Caco-2 (cell line): ENCODE data around the gene OR10K2. TPM values are rescaled to one million over a fixed set of nuclear protein-coding genes. Genes with fewer than 3 reads are reported as not detected.

ENCODE experiments used
- BruUV-seq: library from RNA; stranded (reverse); fragments of 400-500 nt; replicated peaks from 2 replicates; lab custom pipeline; 2021; lab: Mats Ljungman, UMichigan
- CTCF ChIA-PET: fragments of 300-600 bp; sonication (Branson Sonifier 250); formaldehyde crosslinking; loops from one replicate; lab custom pipeline; 2022; ENCODE audit warnings: antibody characterized with exemption; lab: Charles Lee
- POLR2A ChIA-PET: fragments of 300-600 bp; sonication (Branson Sonifier 250); formaldehyde crosslinking; loops from one replicate; lab custom pipeline; 2022; ENCODE audit warnings: antibody characterized with exemption; lab: Charles Lee
- DNase-seq, 2 experiments: peaks; one replicate each; pipeline versions ENCODE4 v3.0.0 to v3.0.0-alpha.2; 2020 to 2022
- H3K27me3 ChIP-seq: replicated peaks from 2 replicates; pipeline ENCODE4 v1.6.0; 2011; ENCODE audit warnings: low read length; ENCODE audit not compliant: control insufficient read depth, insufficient read depth
- H3K36me3 ChIP-seq: 2 replicates; pipeline ENCODE4 v1.5.1; 2011; ENCODE audit warnings: low read length; ENCODE audit not compliant: control insufficient read depth, insufficient read depth
- H3K4me1 ChIP-seq: fragments of 250-450 bp; sonication (Bioruptor Pico); 2 replicates; pipeline ENCODE4 v1.5.1; 2020; ENCODE audit warnings: mild to moderate bottlenecking
- H3K4me3 ChIP-seq: 2 replicates; pipeline ENCODE4 v1.5.1; 2011; ENCODE audit warnings: low read depth, mild to moderate bottlenecking, control low read depth, low read length
- H3K9me3 ChIP-seq: fragments of 250-450 bp; sonication (Bioruptor Pico); 2 replicates; pipeline ENCODE4 v1.5.1; 2020; ENCODE audit warnings: mild to moderate bottlenecking, moderate library complexity
- H3K27ac Mint-ChIP-seq: one replicate; pipeline ENCODE4 v1.8.0; 2022; ENCODE audit warnings: mixed read lengths; ENCODE audit not compliant: unreplicated experiment
- H3K27me3 Mint-ChIP-seq: one replicate; pipeline ENCODE4 v1.8.0; 2022; ENCODE audit warnings: mixed read lengths; ENCODE audit not compliant: insufficient read depth, unreplicated experiment
- H3K36me3 Mint-ChIP-seq: one replicate; pipeline ENCODE4 v1.8.0; 2022; ENCODE audit warnings: mild to moderate bottlenecking, mixed read lengths; ENCODE audit not compliant: insufficient read depth, unreplicated experiment
- H3K4me1 Mint-ChIP-seq: one replicate; pipeline ENCODE4 v1.8.0; 2022; ENCODE audit warnings: low read depth, mixed read lengths; ENCODE audit not compliant: unreplicated experiment
- H3K4me3 Mint-ChIP-seq: one replicate; pipeline ENCODE4 v1.8.0; 2022; ENCODE audit warnings: mild to moderate bottlenecking, moderate library complexity, mixed read lengths; ENCODE audit not compliant: unreplicated experiment
- H3K9me3 Mint-ChIP-seq: one replicate; pipeline ENCODE4 v1.8.0; 2022; ENCODE audit warnings: mixed read lengths; ENCODE audit not compliant: unreplicated experiment
- CTCF ChIP-seq, 2 experiments: fragments of 200-600 bp in 1 of 2; IDR thresholded peaks; 1 replicate in 1 of 2; 2 replicates in 1 of 2; pipeline versions ENCODE4 v1.5.1 to v1.8.0; 2011 to 2022; ENCODE audit warnings: antibody characterized with exemption in 1 of 2, control low read depth in 1 of 2, inconsistent platforms in 1 of 2, low read depth in 1 of 2, low read length in 1 of 2, mild to moderate bottlenecking in 1 of 2, moderate library complexity in 1 of 2; ENCODE audit not compliant: insufficient read depth in 1 of 2, severe bottlenecking in 1 of 2, unreplicated experiment in 1 of 2
- intact Hi-C: fragments of 100-400 bp; cut with micrococcal nuclease; formaldehyde crosslinking; loops from one replicate; pipeline ENCODE4 v1.10.0; 2022; ENCODE audit not compliant: unreplicated experiment
- total RNA-seq: library from RNA; stranded (reverse); gene quantifications from 2 replicates; pipeline ENCODE4 v1.2.3, GENCODE V29; 2022

The OR10K2 gene
- total RNA-seq, 1 experiment from 2014 or later = not detected

- Histone ChIP-seq H3K4me3 (no peak overlapping the region), H3K4me1 (no peaks in the 10 kb centered on the region), H3K9me3 (no peaks in the 10 kb centered on the region), H3K36me3 (no peaks in the 10 kb centered on the region), H3K27me3 (no peaks in the 10 kb centered on the region)
- H3K9me3 Mint-ChIP-seq = no peaks in the 10 kb centered on the region
- H3K36me3 Mint-ChIP-seq = no peaks in the 10 kb centered on the region
- no peaks in the 10 kb centered on the region for H3K4me1 Mint-ChIP-seq
- intact Hi-C loops = loop anchor here (5.0 kb wide), 1 partner anchor 224 kb away; no protein-coding TSS in a partner anchor
- H3K27me3 Mint-ChIP-seq = no peaks in the 10 kb centered on the region
- CTCF ChIA-PET = no interaction called here
- POLR2A ChIA-PET = no interaction called here
- no peak for TF ChIP-seq CTCF (IDR thresholded peaks at IDR 0.05; ENCODE audit: insufficient read depth in 1 of 2, low read depth in 1 of 2, low read length in 1 of 2, severe bottlenecking in 1 of 2, unreplicated experiment in 1 of 2)
- no peak for DNase-seq
- no TSS peak for BruUV-seq
- no peak overlapping the region for H3K4me3 Mint-ChIP-seq
- no peak overlapping the region for H3K27ac Mint-ChIP-seq
Measured at GRCh38 chr1:158458263-158458662, 32.2 kb upstream of the OR10K2 start.

- no TSS peak for BruUV-seq
- TF ChIP-seq CTCF (IDR thresholded peaks at IDR 0.05; ENCODE audit: insufficient read depth in 1 of 2, low read depth in 1 of 2, low read length in 1 of 2, severe bottlenecking in 1 of 2, unreplicated experiment in 1 of 2) = no peak
- H3K27ac Mint-ChIP-seq = no peak overlapping the region
- Histone ChIP-seq H3K4me3 (no peak overlapping the region), H3K27me3 (no peaks in the 10 kb centered on the region), H3K9me3 (no peaks in the 10 kb centered on the region), H3K4me1 (no peaks in the 10 kb centered on the region), H3K36me3 (no peaks in the 10 kb centered on the region)
- H3K9me3 Mint-ChIP-seq = no peaks in the 10 kb centered on the region
- POLR2A ChIA-PET = no interaction called here
- no peak overlapping the region for H3K4me3 Mint-ChIP-seq
- no peak for DNase-seq
- intact Hi-C loops = loop anchor here (5.0 kb wide), 1 partner anchor 225 kb away; no protein-coding TSS in a partner anchor
- H3K36me3 Mint-ChIP-seq = no peaks in the 10 kb centered on the region
- H3K4me1 Mint-ChIP-seq = no peaks in the 10 kb centered on the region
- no peaks in the 10 kb centered on the region for H3K27me3 Mint-ChIP-seq
- CTCF ChIA-PET = no interaction called here
Measured at GRCh38 chr1:158457246-158457645, 31.2 kb upstream of the OR10K2 start.

- Histone ChIP-seq H3K36me3 (no peaks in the 10 kb centered on the region), H3K4me1 (no peaks in the 10 kb centered on the region), H3K4me3 (no peak overlapping the region), H3K27me3 (no peaks in the 10 kb centered on the region), H3K9me3 (no peaks in the 10 kb centered on the region)
- BruUV-seq = no TSS peak
- intact Hi-C loops = no loop called here
- H3K4me3 Mint-ChIP-seq = no peak overlapping the region
- no peak for TF ChIP-seq CTCF (IDR thresholded peaks at IDR 0.05; ENCODE audit: insufficient read depth in 1 of 2, low read depth in 1 of 2, low read length in 1 of 2, severe bottlenecking in 1 of 2, unreplicated experiment in 1 of 2)
- ChIA-PET POLR2A (no interaction called here), CTCF (no interaction called here)
- no peaks in the 10 kb centered on the region for H3K27me3 Mint-ChIP-seq
- no peak for DNase-seq
- H3K36me3 Mint-ChIP-seq = no peaks in the 10 kb centered on the region
- H3K9me3 Mint-ChIP-seq = no peaks in the 10 kb centered on the region
- H3K27ac Mint-ChIP-seq = no peak overlapping the region
- no peaks in the 10 kb centered on the region for H3K4me1 Mint-ChIP-seq
Measured at GRCh38 chr1:158454537-158454936, 28.5 kb upstream of the OR10K2 start.
